K562 (cell line): ENCODE measurements around the gene PI4K2A. TPM values are rescaled to one million over a fixed set of nuclear protein-coding genes. Genes with fewer than 3 reads are reported as not detected.

Experiments
- ATAC-seq: fragments of 200-7000 bp; cut with Tn5 transposase; 3 replicates; pipeline ENCODE4 v1.9.1; 2020; ENCODE audit warnings: moderate library complexity
- BruUV-seq: library from RNA; stranded (reverse); fragments of 400-500 nt; replicated peaks from 2 replicates; lab custom pipeline; 2021; lab: Mats Ljungman, UMichigan
- CTCF ChIA-PET: fragments of 300-600 bp; formaldehyde crosslinking; extraction: SDS; loops from one replicate; lab custom pipeline; 2021; ENCODE audit warnings: low intra/inter-chr PET ratio; lab: Yijun Ruan, JAX
- POLR2A ChIA-PET: fragments of 300-600, 350-650 bp; sonication (Branson Sonifier 250); formaldehyde crosslinking; extraction: SDS; loops from one replicate; lab custom pipeline; 2021; ENCODE audit warnings: antibody characterized with exemption, inconsistent platforms; lab: Yijun Ruan, JAX
- DNase-seq, 4 experiments: peaks; one replicate each; pipeline versions ENCODE4 v3.0.0 to v3.0.0-alpha.2; 2011 to 2018; ENCODE audit warnings: low spot score in 3 of 4, mixed read lengths in 3 of 4; ENCODE audit errors: extremely low read depth in 1 of 4
- FAIRE-seq: peaks from 2 replicates; lab custom pipeline; 2011; peaks lifted over from hg19 to GRCh38; lab: Jason Lieb, UNC
- H2AFZ ChIP-seq: 2 replicates; pipeline ENCODE4 v1.6.0; 2011; ENCODE audit warnings: low read depth, low read length, control low read depth, inconsistent platforms
- H3K27ac ChIP-seq: fragments of 200-600 bp; 3 replicates; pipeline ENCODE4 v1.8.0; 2011; ENCODE audit warnings: low read depth, mild to moderate bottlenecking, control low read depth, inconsistent platforms, low read length, moderate library complexity, mixed read lengths; ENCODE audit errors: extremely low read depth
- H3K27me3 ChIP-seq, 2 experiments: fragments of 300-600 bp in 1 of 2; 2 replicates in 1 of 2; 3 replicates in 1 of 2; pipeline versions ENCODE4 v1.6.0 to v1.8.0; 2011; ENCODE audit warnings: inconsistent platforms in 2 of 2, low read length in 2 of 2, mild to moderate bottlenecking in 1 of 2, mixed read lengths in 1 of 2, moderate library complexity in 1 of 2; ENCODE audit not compliant: control insufficient read depth in 2 of 2, insufficient read depth in 2 of 2
- H3K36me3 ChIP-seq: fragments of 300-600 bp; 3 replicates; pipeline ENCODE4 v1.8.0; 2011; ENCODE audit warnings: mild to moderate bottlenecking, low read length, inconsistent platforms; ENCODE audit not compliant: control insufficient read depth, insufficient read depth
- H3K4me1 ChIP-seq, 2 experiments: fragments of 200-600 bp in 1 of 2; replicated peaks in 1 of 2; 2 replicates in 1 of 2; 3 replicates in 1 of 2; pipeline versions ENCODE4 v1.5.1 to v1.8.0; 2011; ENCODE audit warnings: inconsistent platforms in 2 of 2, low read length in 2 of 2, mild to moderate bottlenecking in 1 of 2, mixed read lengths in 1 of 2, moderate library complexity in 1 of 2; ENCODE audit not compliant: control insufficient read depth in 2 of 2, insufficient read depth in 2 of 2
- H3K4me2 ChIP-seq: 2 replicates; pipeline ENCODE4 v1.6.1; 2011; ENCODE audit warnings: low read length, control low read depth, inconsistent platforms, mixed read lengths; ENCODE audit not compliant: insufficient read depth
- H3K4me3 ChIP-seq: fragments of 200-600 bp; sonication (generic), shearing (Covaris generic); 2 replicates; pipeline ENCODE4 v1.5.1; 2016; ENCODE audit warnings: control low read depth, inconsistent platforms
- H3K79me2 ChIP-seq: fragments of 200-600 bp; 3 replicates; pipeline ENCODE4 v1.8.0; 2011; ENCODE audit warnings: low read length, inconsistent platforms; ENCODE audit not compliant: control insufficient read depth, insufficient read depth
- H3K9ac ChIP-seq, 2 experiments: 2 replicates each; pipeline versions ENCODE4 v1.6.0 to v1.6.1; 2011; ENCODE audit warnings: low read depth in 2 of 2, low read length in 2 of 2, control low read depth in 1 of 2, inconsistent platforms in 1 of 2, mild to moderate bottlenecking in 1 of 2, mixed read lengths in 1 of 2; ENCODE audit not compliant: insufficient read depth in 1 of 2
- H3K9me1 ChIP-seq: one replicate; pipeline ENCODE4 v1.6.0; 2011; ENCODE audit warnings: inconsistent platforms, mild to moderate bottlenecking, low read length, moderate library complexity; ENCODE audit not compliant: control insufficient read depth, insufficient read depth
- H3K9me3 ChIP-seq: replicated peaks from 2 replicates; pipeline ENCODE4 v1.5.1; 2011; ENCODE audit warnings: low read depth, low read length, inconsistent platforms; ENCODE audit not compliant: control insufficient read depth, insufficient read depth
- H4K20me1 ChIP-seq: replicated peaks from 2 replicates; pipeline ENCODE4 v1.6.1; 2011; ENCODE audit warnings: low read length, inconsistent platforms, mixed read lengths; ENCODE audit not compliant: control insufficient read depth, insufficient read depth
- CCNT2 ChIP-seq: IDR thresholded peaks from 2 replicates; pipeline ENCODE4 v1.6.1; 2011; ENCODE audit warnings: borderline replicate concordance, low read depth, mild to moderate bottlenecking, moderate library complexity, mixed read lengths, low read length; ENCODE audit not compliant: insufficient read length; ENCODE audit errors: extremely low read depth
- FOXK1 ChIP-seq: sonication (generic); formaldehyde crosslinking; IDR thresholded peaks from 2 replicates; pipeline ENCODE4 v1.8.0; 2022; ENCODE audit warnings: missing genetic modification reagents, mild to moderate bottlenecking, borderline replicate concordance
- MBD2 ChIP-seq: sonication (generic); IDR thresholded peaks from 2 replicates; pipeline ENCODE4 v1.6.1; 2016; ENCODE audit warnings: low read depth, borderline replicate concordance
- MEIS2 ChIP-seq: fragments of 450-650 bp; IDR thresholded peaks from 2 replicates; pipeline ENCODE4 v1.6.1; 2014; ENCODE audit warnings: mild to moderate bottlenecking; ENCODE audit not compliant: partially characterized antibody
- NBN ChIP-seq: fragments of 450-650 bp; IDR thresholded peaks from 2 replicates; pipeline ENCODE4 v1.6.1; 2016; ENCODE audit warnings: low read depth, mild to moderate bottlenecking
- PCBP1 ChIP-seq: fragments of 200-400 bp; formaldehyde crosslinking; IDR thresholded peaks from 2 replicates; pipeline ENCODE4 v1.6.1; 2018; ENCODE audit warnings: mild to moderate bottlenecking, low read depth, low read length; ENCODE audit not compliant: poor library complexity, severe bottlenecking
- POLR2H ChIP-seq: IDR thresholded peaks from 2 replicates; pipeline ENCODE4 v1.6.1; 2016; ENCODE audit warnings: missing genetic modification characterization, low read depth, mild to moderate bottlenecking, control low read depth, missing compliant biosample characterization, moderate library complexity
- PRPF4 ChIP-seq: fragments of 200-400 bp; formaldehyde crosslinking; IDR thresholded peaks from one replicate; pipeline ENCODE4 v1.6.1; 2017; ENCODE audit warnings: low read length, low read depth, mild to moderate bottlenecking; ENCODE audit not compliant: insufficient read depth, poor library complexity, severe bottlenecking
- PYGO2 ChIP-seq: fragments of 450-650 bp; IDR thresholded peaks from 2 replicates; pipeline ENCODE4 v1.6.1; 2016; ENCODE audit warnings: mild to moderate bottlenecking, missing genetic modification characterization, moderate library complexity, missing compliant biosample characterization
- RFX5 ChIP-seq: IDR thresholded peaks from 2 replicates; pipeline ENCODE4 v1.6.1; 2011; ENCODE audit warnings: low read depth, mild to moderate bottlenecking, improper control_type of control experiment, low read length
- TAF9B ChIP-seq: fragments of 450-650 bp; IDR thresholded peaks from 2 replicates; pipeline ENCODE4 v1.6.1; 2018; ENCODE audit warnings: mild to moderate bottlenecking; ENCODE audit not compliant: partially characterized antibody
- TARDBP ChIP-seq: fragments of 450-650 bp; IDR thresholded peaks from 2 replicates; pipeline ENCODE4 v1.6.1; 2016
- TEAD4 ChIP-seq, 2 experiments: sonication (generic) in 1 of 2; formaldehyde crosslinking in 1 of 2; IDR thresholded peaks; 2 replicates each; pipeline versions ENCODE4 v1.6.1 to v1.8.0; 2012 to 2022; ENCODE audit warnings: borderline replicate concordance in 1 of 2, inconsistent platforms in 1 of 2, low read length in 1 of 2, mild to moderate bottlenecking in 1 of 2, missing genetic modification reagents in 1 of 2
- TFE3 ChIP-seq: fragments of 450-650 bp; formaldehyde crosslinking; IDR thresholded peaks from 2 replicates; pipeline ENCODE4 v1.4.0; 2020; ENCODE audit warnings: mild to moderate bottlenecking, mixed read lengths
- TRIM24 ChIP-seq, 2 experiments: fragments of 450-650 bp; IDR thresholded peaks; 2 replicates each; pipeline ENCODE4 v1.6.1; 2016
- TSC22D4 ChIP-seq: fragments of 450-650 bp; IDR thresholded peaks from 2 replicates; pipeline ENCODE4 v1.6.1; 2016; ENCODE audit warnings: missing genetic modification characterization, missing biosample characterization, control low read depth
- ZBTB43 ChIP-seq: sonication (generic); formaldehyde crosslinking; IDR thresholded peaks from 2 replicates; pipeline ENCODE4 v1.8.0; 2023; ENCODE audit warnings: mild to moderate bottlenecking, missing genetic modification reagents
- ZC3H8 ChIP-seq: fragments of 450-650 bp; IDR thresholded peaks from 2 replicates; pipeline ENCODE4 v1.6.1; 2017
- ZNF12 ChIP-seq: sonication (generic); formaldehyde crosslinking; IDR thresholded peaks from 2 replicates; pipeline ENCODE4 v1.4.0; 2020; ENCODE audit warnings: mild to moderate bottlenecking, missing genetic modification reagents
- ZZZ3 ChIP-seq: fragments of 450-650 bp; IDR thresholded peaks from 2 replicates; pipeline ENCODE4 v1.6.1; 2016; ENCODE audit warnings: antibody characterized with exemption, mild to moderate bottlenecking, moderate library complexity
- WGBS: fragments of 100-300 bp; shearing (Covaris generic); methylation state at CpG from one replicate; pipeline ENCODE4 v1.1.6; 2016; ENCODE audit warnings: low coverage, mixed read lengths; ENCODE audit not compliant: insufficient coverage; ENCODE audit errors: missing lambda C conversion rate; 5-methylcytosine and 5-hydroxymethylcytosine counted together
- in situ Hi-C: fragments of 300-500 bp; cut with MboI; formaldehyde crosslinking; loops from 4 replicates; pipeline ENCODE4 v1.15.0; 2018; ENCODE audit warnings: inconsistent platforms, mixed read lengths
- intact Hi-C: fragments of 100-400 bp; cut with micrococcal nuclease; formaldehyde crosslinking; loops from 2 replicates; pipeline ENCODE4 v1.14.2; 2022
- polyA plus RNA-seq, 8 experiments: library from polyadenylated mRNA; depleted of rRNA in 4 of 8; stranded (reverse) in 5 of 8; unstranded in 3 of 8; fragments of >200 nt; fragmentation: Nextera tagmentation in 2 of 8; fragmentation: Illumina TruSeq in 1 of 8; extraction: Ambion mirVana in 2 of 8; extraction: Trizol in 1 of 8; gene quantifications; 2 replicates each; pipeline versions ENCODE4 v1.2.1 to v1.2.3, GENCODE V29; 2011 to 2014; ENCODE audit warnings: inconsistent platforms in 1 of 8, missing spikeins in 1 of 8
- total RNA-seq, 7 experiments: library from RNA; depleted of rRNA in 6 of 7; stranded (reverse); fragments of >200 nt in 6 of 7; fragmentation: Illumina TruSeq in 2 of 7; extraction: Trizol in 2 of 7; gene quantifications; 2 replicates each; pipeline versions ENCODE4 v1.2.1 to v1.2.3, GENCODE V29; 2011 to 2021; ENCODE audit warnings: low replicate concordance in 1 of 7

Gene PI4K2A
- total and polyA plus RNA-seq, 9 of the 15 experiments (the other 6 are each of a cell fraction or from before 2014, with no cell fraction given) = 4.4 to 28.4 (median 16.5) TPM

- H3K9ac ChIP-seq = peak overlapping the region; percentile 56 to 78; a peak in 3 of 4 replicates
- peaks cover 57% of the 10 kb centered on the region for H3K36me3 ChIP-seq
- 26% methylated on average over 5 of the region's 5 CpGs for WGBS
- peak overlapping the region; percentile 71 for H3K4me2 ChIP-seq
- H2AFZ ChIP-seq = peak overlapping the region; percentile 7; the same call in 1 of the 2 replicates
- POLR2A ChIA-PET = interaction anchor here (1.0 to 1.4 kb wide), 3 partner anchors 9 to 16 kb away, joined by 3 to 5 read pairs (median 3); partner anchors contain the start of gene PI4K2A
- H3K27ac ChIP-seq = peak overlapping the region; percentile 89
- peak; percentile 79 for ATAC-seq
- in situ Hi-C loops = no loop called here
- no peaks in the 10 kb centered on the region for H4K20me1 ChIP-seq
- peak; percentile 88 for FAIRE-seq
- H3K27me3 ChIP-seq = no peaks in the 10 kb centered on the region
- CTCF ChIA-PET = no interaction called here
- H3K4me1 ChIP-seq = peaks cover 11 to 59% of the 10 kb centered on the region in 2 experiments; a peak in 4 of 5 replicates
- intact Hi-C loops = no loop called here
- BruUV-seq = no TSS peak
- H3K9me3 ChIP-seq = no peaks in the 10 kb centered on the region
- peak; percentile 20 to 81 (median 49) for DNase-seq
- no peaks in the 10 kb centered on the region for H3K9me1 ChIP-seq
- peaks cover 59% of the 10 kb centered on the region for H3K79me2 ChIP-seq
- no peak overlapping the region for H3K4me3 ChIP-seq
- TF ChIP-seq TFE3 (CRISPR knock-in tag) = no peak
- no peak for TF ChIP-seq ZBTB43 (CRISPR knock-in tag)
- no peak for TF ChIP-seq TARDBP
- no peak for TF ChIP-seq TSC22D4 (tag)
- TF ChIP-seq PRPF4 = no peak
- TF ChIP-seq MEIS2 = peak; percentile 40
- peak in 1 of 2 experiments; percentile 61; a peak in 2 of 4 replicates for TF ChIP-seq TRIM24 (IDR thresholded peaks at IDR 0.05)
- TF ChIP-seq FOXK1 (CRISPR knock-in tag) = no peak
- no peak for TF ChIP-seq PYGO2
- 0 out of 2 replicates have a peak, but pooled peaks have one; percentile 27 for TF ChIP-seq POLR2H (tag)
- TF ChIP-seq ZZZ3 = no peak
- no peak for TF ChIP-seq PCBP1
- TF ChIP-seq ZNF12 (CRISPR knock-in tag) = no peak
- TF ChIP-seq CCNT2 = no peak
- TF ChIP-seq TEAD4 (IDR thresholded peaks at IDR 0.05; ENCODE audit: low read length) = peak; percentile 63
- TF ChIP-seq TEAD4 (CRISPR knock-in tag; IDR thresholded peaks at IDR 0.05; ENCODE audit: borderline replicate concordance) = no peak
- TF ChIP-seq TAF9B = no peak
- TF ChIP-seq RFX5 = no peak
- TF ChIP-seq NBN = no peak
- TF ChIP-seq ZC3H8 = no peak
- TF ChIP-seq MBD2 = no peak; the same call in 1 of the 2 replicates
Measured at GRCh38 chr10:97648562-97649404, 8.3 kb downstream of the PI4K2A start.
